ENCODE data around the gene SNRNP70.
"Not testable (repeated sequence)": the region's sequence is repeated elsewhere in the genome, so short reads cannot be mapped to it uniquely, and the experiment has no call there.

The SNRNP70 gene

GRCh38 chr19:49145573-49146407, 60.5 kb downstream of the SNRNP70 start:
- Histone ChIP-seq H4K20me1 (ENCODE audit: control insufficient read depth, insufficient read depth, low read depth, low read length) (no peaks in the 10 kb centered on the region), H3K79me2 (ENCODE audit: control insufficient read depth, low read length) (no peaks in the 10 kb centered on the region), H3F3A (ENCODE audit: control insufficient read depth, insufficient read depth) (peaks cover 3% of the 10 kb centered on the region; the same call in 1 of the 2 replicates), H3K4me3 (ENCODE audit: low read length) (peak overlapping the region; percentile 77), H3K27ac (ENCODE audit: low read depth, low read length) (no peak overlapping the region), H3K4me2 (ENCODE audit: low read length) (peak overlapping the region; percentile 82), H3K9me2 (replicated peaks; ENCODE audit: control insufficient read depth, low read length) (no peaks in the 10 kb centered on the region), H3K9me3 (ENCODE audit: control insufficient read depth, insufficient read depth, low read length) (no peaks in the 10 kb centered on the region), H3K36me3 (ENCODE audit: control insufficient read depth, low read length) (no peaks in the 10 kb centered on the region), H3K27me3 (ENCODE audit: control insufficient read depth, low read length) (no peaks in the 10 kb centered on the region), H3K4me1 (ENCODE audit: control insufficient read depth, low read length) (peaks cover 31% of the 10 kb centered on the region)
- peak; percentile 98 for TF ChIP-seq CTCF (IDR thresholded peaks at IDR 0.05; ENCODE audit: low read depth, low read length, poor library complexity, severe bottlenecking)
- TF ChIP-seq EZH2phosphoT487 (IDR thresholded peaks at IDR 0.05; ENCODE audit: borderline replicate concordance, low read length) = no peak

GRCh38 chr19:49146408-49146770, 61.1 kb downstream of the SNRNP70 start:
- not testable (repeated sequence) for H4K20me1 ChIP-seq (ENCODE audit: control insufficient read depth, insufficient read depth, low read depth, low read length); H3K79me2 ChIP-seq (ENCODE audit: control insufficient read depth, low read length); H3F3A ChIP-seq (ENCODE audit: control insufficient read depth, insufficient read depth); H3K27ac ChIP-seq (ENCODE audit: low read depth, low read length); H3K27me3 ChIP-seq (ENCODE audit: control insufficient read depth, low read length); H3K9me2 ChIP-seq (replicated peaks; ENCODE audit: control insufficient read depth, low read length); H3K36me3 ChIP-seq (ENCODE audit: control insufficient read depth, low read length); H3K9me3 ChIP-seq (ENCODE audit: control insufficient read depth, insufficient read depth, low read length)
- Histone ChIP-seq H3K4me2 (ENCODE audit: low read length) (peak overlapping the region; percentile 82), H3K4me3 (ENCODE audit: low read length) (peak overlapping the region; percentile 77), H3K4me1 (ENCODE audit: control insufficient read depth, low read length) (peaks cover 37% of the 10 kb centered on the region)

- H3K9me2 ChIP-seq (replicated peaks; ENCODE audit: control insufficient read depth, low read length) = no peaks in the 10 kb centered on the region
- peaks cover 11% of the 10 kb centered on the region for H3F3A ChIP-seq (ENCODE audit: control insufficient read depth, insufficient read depth)
- no peak overlapping the region for H3K4me2 ChIP-seq (ENCODE audit: low read length)
- no peak overlapping the region for H3K4me3 ChIP-seq (ENCODE audit: low read length)
- no peaks in the 10 kb centered on the region for H3K36me3 ChIP-seq (ENCODE audit: control insufficient read depth, low read length)
- no peaks in the 10 kb centered on the region for H3K79me2 ChIP-seq (ENCODE audit: control insufficient read depth, low read length)
- TF ChIP-seq CTCF (IDR thresholded peaks at IDR 0.05; ENCODE audit: low read depth, low read length, poor library complexity, severe bottlenecking) (no peak), EZH2phosphoT487 (IDR thresholded peaks at IDR 0.05; ENCODE audit: borderline replicate concordance, low read length) (no peak)
- no peaks in the 10 kb centered on the region for H4K20me1 ChIP-seq (ENCODE audit: control insufficient read depth, insufficient read depth, low read depth, low read length)
- peaks cover 37% of the 10 kb centered on the region for H3K4me1 ChIP-seq (ENCODE audit: control insufficient read depth, low read length)
- no peaks in the 10 kb centered on the region for H3K9me3 ChIP-seq (ENCODE audit: control insufficient read depth, insufficient read depth, low read length)
- no peaks in the 10 kb centered on the region for H3K27me3 ChIP-seq (ENCODE audit: control insufficient read depth, low read length)
- H3K27ac ChIP-seq (ENCODE audit: low read depth, low read length) = no peak overlapping the region
Measured at GRCh38 chr19:49148044-49148682, 62.9 kb downstream of the SNRNP70 start.
